Progenitor cell of endocrine pancreas (in vitro differentiated cells): ENCODE measurements around the gene RASAL2. TPM values are rescaled to one million over a fixed set of nuclear protein-coding genes. Genes with fewer than 3 reads are reported as not detected.

Source experiments
- DNase-seq: peaks from one replicate; pipeline ENCODE4 v3.0.0; 2021; ENCODE audit warnings: low spot score; ENCODE audit not compliant: unreplicated experiment
- H3K27ac Mint-ChIP-seq: 2 replicates; pipeline ENCODE4 v1.8.0; 2021; ENCODE audit warnings: mild to moderate bottlenecking, moderate library complexity, mixed read lengths
- H3K27me3 Mint-ChIP-seq: 2 replicates; pipeline ENCODE4 v1.8.0; 2021; ENCODE audit warnings: mixed read lengths
- H3K36me3 Mint-ChIP-seq: 2 replicates; pipeline ENCODE4 v1.8.0; 2022; ENCODE audit warnings: mixed read lengths; ENCODE audit not compliant: insufficient read depth
- H3K4me1 Mint-ChIP-seq: 2 replicates; pipeline ENCODE4 v1.8.0; 2021; ENCODE audit warnings: low read depth, mixed read lengths
- H3K4me3 Mint-ChIP-seq: 2 replicates; pipeline ENCODE4 v1.8.0; 2021; ENCODE audit warnings: low read depth, mild to moderate bottlenecking, moderate library complexity, mixed read lengths
- H3K9me3 Mint-ChIP-seq: 2 replicates; pipeline ENCODE4 v1.8.0; 2021; ENCODE audit warnings: low read depth, mixed read lengths
- CTCF ChIP-seq: fragments of 200-600 bp; sonication (generic); IDR thresholded peaks from one replicate; pipeline ENCODE4 v1.5.0; 2021; ENCODE audit warnings: antibody characterized with exemption, mild to moderate bottlenecking; ENCODE audit not compliant: unreplicated experiment
- total RNA-seq: library from RNA; stranded (reverse); gene quantifications from 2 replicates; pipeline ENCODE4 v1.2.1, GENCODE V29; 2021

RASAL2 gene
- total RNA-seq, 1 donor from 2014 or later, result 28.5 TPM

- H3K4me3 Mint-ChIP-seq, result no peak overlapping the region
- no peak for DNase-seq
- H3K36me3 Mint-ChIP-seq, result peaks cover 19% of the 10 kb centered on the region
- H3K27me3 Mint-ChIP-seq, result no peaks in the 10 kb centered on the region
- no peak for TF ChIP-seq CTCF
- peaks cover 10% of the 10 kb centered on the region for H3K9me3 Mint-ChIP-seq
- H3K27ac Mint-ChIP-seq, result no peak overlapping the region
- peaks cover 1% of the 10 kb centered on the region for H3K4me1 Mint-ChIP-seq
Measured at GRCh38 chr1:178407215-178407614, 313.3 kb downstream of the RASAL2 start.

GRCh38 chr1:178407655-178408054 lies 313.8 kb downstream of the RASAL2 start:
- DNase-seq, result no peak

GRCh38 chr1:178408871-178409270 lies 315.0 kb downstream of the RASAL2 start:
- Mint-ChIP-seq H3K27ac (no peak overlapping the region), H3K36me3 (peaks cover 17% of the 10 kb centered on the region)
- no peak for TF ChIP-seq CTCF

More at GRCh38 chr1:178407655-178408054, 313.8 kb downstream of the RASAL2 start:
- peaks cover 10% of the 10 kb centered on the region for H3K9me3 Mint-ChIP-seq
- peaks cover 19% of the 10 kb centered on the region for H3K36me3 Mint-ChIP-seq
- H3K27ac Mint-ChIP-seq, result no peak overlapping the region
- no peak for TF ChIP-seq CTCF
- no peaks in the 10 kb centered on the region for H3K27me3 Mint-ChIP-seq
- H3K4me1 Mint-ChIP-seq, result peaks cover 1% of the 10 kb centered on the region
- H3K4me3 Mint-ChIP-seq, result no peak overlapping the region

GRCh38 chr1:178409541-178409940 lies 315.6 kb downstream of the RASAL2 start:
- H3K27me3 Mint-ChIP-seq, result no peaks in the 10 kb centered on the region
- H3K9me3 Mint-ChIP-seq, result peaks cover 14% of the 10 kb centered on the region
- DNase-seq, result no peak
- peaks cover 19% of the 10 kb centered on the region for H3K36me3 Mint-ChIP-seq
- H3K4me3 Mint-ChIP-seq, result no peak overlapping the region
- no peak for TF ChIP-seq CTCF
- H3K27ac Mint-ChIP-seq, result no peak overlapping the region
- peaks cover 1% of the 10 kb centered on the region for H3K4me1 Mint-ChIP-seq

More at GRCh38 chr1:178408871-178409270, 315.0 kb downstream of the RASAL2 start:
- H3K4me1 Mint-ChIP-seq, result peaks cover 1% of the 10 kb centered on the region
- no peak overlapping the region for H3K4me3 Mint-ChIP-seq
- DNase-seq, result no peak
- H3K9me3 Mint-ChIP-seq, result peaks cover 10% of the 10 kb centered on the region
- H3K27me3 Mint-ChIP-seq, result no peaks in the 10 kb centered on the region

GRCh38 chr1:178411756-178412399 lies 318.0 kb downstream of the RASAL2 start:
- Mint-ChIP-seq H3K4me3 (no peak overlapping the region), H3K27ac (no peak overlapping the region), H3K27me3 (no peaks in the 10 kb centered on the region), H3K9me3 (peaks cover 31% of the 10 kb centered on the region), H3K4me1 (peaks cover 1% of the 10 kb centered on the region), H3K36me3 (peaks cover 27% of the 10 kb centered on the region)
- no peak for DNase-seq
- no peak for TF ChIP-seq CTCF
